Ascending aorta (tissue), 2 donors: Measurements from ENCODE around the gene COPB2. TPM values are rescaled to one million over a fixed set of nuclear protein-coding genes. Genes with fewer than 3 reads are reported as not detected.
A peak's percentile ranks its signal among the peaks of the same experiment; 100 is the strongest.

Experiments
- DNase-seq, 2 donors: peaks; one replicate each; pipeline ENCODE4 v3.0.0-alpha.2; 2019; ENCODE audit warnings: low spot score in 2 of 2
- H3K27ac ChIP-seq, 2 donors: fragments of 200-600 bp; sonication (generic); one replicate each; pipeline ENCODE4 v1.5.1; 2016 to 2017; ENCODE audit warnings: mild to moderate bottlenecking in 1 of 2
- H3K27me3 ChIP-seq: fragments of 200-600 bp; sonication (generic); one replicate; pipeline ENCODE4 v1.5.1; 2017
- H3K36me3 ChIP-seq, 2 donors: fragments of 200-600 bp; sonication (generic); one replicate each; pipeline ENCODE4 v1.5.1; 2016
- H3K4me1 ChIP-seq, 2 donors: fragments of 200-600 bp; sonication (generic); one replicate each; pipeline ENCODE4 v1.5.1; 2016 to 2017; ENCODE audit warnings: mild to moderate bottlenecking in 1 of 2
- H3K4me3 ChIP-seq, 2 donors: fragments of 200-600 bp; sonication (generic); one replicate each; pipeline ENCODE4 v1.5.1; 2016 to 2017; ENCODE audit warnings: mild to moderate bottlenecking in 1 of 2
- H3K9me3 ChIP-seq, 2 donors: fragments of 200-600 bp; sonication (generic); one replicate each; pipeline ENCODE4 v1.5.1; 2016
- CTCF ChIP-seq, 3 experiments: fragments of 200-600 bp in 2 of 3; fragments of 450-650 bp in 1 of 3; sonication (generic) in 2 of 3; IDR thresholded peaks; one replicate each; pipeline ENCODE4 v1.5.1; 2016 to 2019; ENCODE audit warnings: antibody characterized with exemption in 3 of 3, mild to moderate bottlenecking in 1 of 3, moderate library complexity in 1 of 3
- intact Hi-C: fragments of 100-400 bp; cut with DNase I; formaldehyde crosslinking; loops from one replicate; pipeline ENCODE4 v1.15.1; 2023
- total RNA-seq: library from RNA; depleted of rRNA; stranded (reverse); fragments of >200 nt; gene quantifications from one replicate; pipeline ENCODE4 v1.1.0, GENCODE V29; 2016

Gene COPB2
- total RNA-seq, 1 donor from 2014 or later: 26.6 TPM

GRCh38 chr3:139355891-139356290 is 33.6 kb downstream of the COPB2 start:
- Histone ChIP-seq H3K9me3 (no peaks in the 10 kb centered on the region), H3K36me3 (peaks cover 93 to 94% of the 10 kb centered on the region in 2 donors), H3K27ac (no peak overlapping the region), H3K4me1 (no peaks in the 10 kb centered on the region), H3K4me3 (no peak overlapping the region), H3K27me3 (no peaks in the 10 kb centered on the region)
- TF ChIP-seq CTCF (IDR thresholded peaks at IDR 0.05): no peak
- DNase-seq: no peak
- intact Hi-C loops: no loop called here

GRCh38 chr3:139355476-139355875 is 34.0 kb downstream of the COPB2 start:
- Histone ChIP-seq H3K36me3 (peaks cover 92 to 94% of the 10 kb centered on the region in 2 donors), H3K27ac (no peak overlapping the region), H3K9me3 (no peaks in the 10 kb centered on the region), H3K4me1 (no peaks in the 10 kb centered on the region), H3K4me3 (no peak overlapping the region), H3K27me3 (no peaks in the 10 kb centered on the region)
- intact Hi-C loops: no loop called here
- TF ChIP-seq CTCF (IDR thresholded peaks at IDR 0.05): no peak
- DNase-seq: no peak

GRCh38 chr3:139354661-139355060 is 34.8 kb downstream of the COPB2 start:
- Histone ChIP-seq H3K36me3 (peaks cover 91 to 93% of the 10 kb centered on the region in 2 donors), H3K4me1 (no peaks in the 10 kb centered on the region), H3K9me3 (no peaks in the 10 kb centered on the region), H3K4me3 (no peak overlapping the region), H3K27ac (no peak overlapping the region), H3K27me3 (no peaks in the 10 kb centered on the region)
- intact Hi-C loops: no loop called here
- no peak for TF ChIP-seq CTCF (IDR thresholded peaks at IDR 0.05)
- DNase-seq: no peak

GRCh38 chr3:139353920-139354556 is 35.4 kb downstream of the COPB2 start:
- Histone ChIP-seq H3K36me3 (peaks cover 89 to 90% of the 10 kb centered on the region in 2 donors), H3K4me1 (no peaks in the 10 kb centered on the region), H3K27me3 (no peaks in the 10 kb centered on the region), H3K9me3 (no peaks in the 10 kb centered on the region), H3K27ac (no peak overlapping the region), H3K4me3 (no peak overlapping the region)
- TF ChIP-seq CTCF (IDR thresholded peaks at IDR 0.05): peak in 2 of 3 experiments; percentile 23
- intact Hi-C loops: no loop called here
- DNase-seq: no peak

GRCh38 chr3:139346771-139347170 is 42.7 kb downstream of the COPB2 start:
- no peaks in the 10 kb centered on the region for H3K27me3 ChIP-seq
- no peak for DNase-seq
- H3K36me3 ChIP-seq: peaks cover 37 to 38% of the 10 kb centered on the region in 2 donors
- no peak for TF ChIP-seq CTCF (IDR thresholded peaks at IDR 0.05)
- H3K9me3 ChIP-seq: no peaks in the 10 kb centered on the region
- no peak overlapping the region for H3K27ac ChIP-seq
- no peak overlapping the region for H3K4me3 ChIP-seq
- H3K4me1 ChIP-seq: peaks cover 0 to 12% of the 10 kb centered on the region in 2 donors
- intact Hi-C loops: no loop called here
